ENCODE results near the gene TACR1. TPM values are rescaled to one million over a fixed set of nuclear protein-coding genes. Genes with fewer than 3 reads are reported as not detected.

The TACR1 gene
- total RNA-seq, 1 experiment from 2014 or later: 0.13 TPM

- Histone ChIP-seq H3K36me3 (no peaks in the 10 kb centered on the region), H3K27ac (no peak overlapping the region), H3K27me3 (replicated peaks) (no peaks in the 10 kb centered on the region), H3K4me1 (replicated peaks) (no peaks in the 10 kb centered on the region), H3K4me3 (no peak overlapping the region), H3K9me3 (replicated peaks) (no peaks in the 10 kb centered on the region)
- DNase-seq (ENCODE audit: low read depth in 1 of 2, low spot score in 2 of 2): no peak
Observed at GRCh38 chr2:75113231-75113869, 86.0 kb downstream of the TACR1 start.

- no peak overlapping the region for H3K4me3 ChIP-seq
Observed at GRCh38 chr2:75108937-75109482, 90.3 kb downstream of the TACR1 start.

GRCh38 chr2:75102011-75102410 is 97.3 kb downstream of the TACR1 start:
- DNase-seq (ENCODE audit: low read depth in 1 of 2, low spot score in 2 of 2): no peak
- Histone ChIP-seq H3K27me3 (replicated peaks) (no peaks in the 10 kb centered on the region; the same call in 1 of the 2 replicates), H3K36me3 (no peaks in the 10 kb centered on the region), H3K27ac (no peak overlapping the region), H3K4me1 (replicated peaks) (peaks cover 25% of the 10 kb centered on the region), H3K9me3 (replicated peaks) (no peaks in the 10 kb centered on the region), H3K4me3 (no peak overlapping the region)

More at GRCh38 chr2:75108937-75109482, 90.3 kb downstream of the TACR1 start:
- no peaks in the 10 kb centered on the region; the same call in 1 of the 2 replicates for H3K27me3 ChIP-seq (replicated peaks)
- H3K9me3 ChIP-seq (replicated peaks): no peaks in the 10 kb centered on the region
- no peaks in the 10 kb centered on the region for H3K4me1 ChIP-seq (replicated peaks)
- no peak overlapping the region for H3K27ac ChIP-seq
- no peak for DNase-seq (ENCODE audit: low read depth in 1 of 2, low spot score in 2 of 2)
- no peaks in the 10 kb centered on the region for H3K36me3 ChIP-seq

- Histone ChIP-seq H3K27me3 (replicated peaks) (no peaks in the 10 kb centered on the region), H3K36me3 (no peaks in the 10 kb centered on the region), H3K9me3 (replicated peaks) (no peaks in the 10 kb centered on the region), H3K27ac (peak overlapping the region; percentile 7; the same call in 1 of the 2 replicates), H3K4me1 (replicated peaks) (peaks cover 25% of the 10 kb centered on the region), H3K4me3 (no peak overlapping the region)
- DNase-seq (ENCODE audit: low read depth in 1 of 2, low spot score in 2 of 2): no peak
Observed at GRCh38 chr2:75100801-75101151, 98.5 kb downstream of the TACR1 start.

- peak overlapping the region; percentile 7; the same call in 1 of the 2 replicates for H3K27ac ChIP-seq
- H3K4me3 ChIP-seq: no peak overlapping the region
- DNase-seq (ENCODE audit: low read depth in 1 of 2, low spot score in 2 of 2): peak in 1 of 2 experiments; percentile 60
Observed at GRCh38 chr2:75100011-75100800, 99.1 kb downstream of the TACR1 start.

GRCh38 chr2:75099521-75099922 is 99.8 kb downstream of the TACR1 start:
- no peaks in the 10 kb centered on the region for H3K36me3 ChIP-seq
- H3K27ac ChIP-seq: peak overlapping the region; percentile 7; the same call in 1 of the 2 replicates
- DNase-seq (ENCODE audit: low read depth in 1 of 2, low spot score in 2 of 2): no peak

More at GRCh38 chr2:75100011-75100800, 99.1 kb downstream of the TACR1 start:
- Histone ChIP-seq H3K4me1 (replicated peaks) (peaks cover 25% of the 10 kb centered on the region), H3K9me3 (replicated peaks) (no peaks in the 10 kb centered on the region), H3K36me3 (no peaks in the 10 kb centered on the region), H3K27me3 (replicated peaks) (no peaks in the 10 kb centered on the region)

DNA sequence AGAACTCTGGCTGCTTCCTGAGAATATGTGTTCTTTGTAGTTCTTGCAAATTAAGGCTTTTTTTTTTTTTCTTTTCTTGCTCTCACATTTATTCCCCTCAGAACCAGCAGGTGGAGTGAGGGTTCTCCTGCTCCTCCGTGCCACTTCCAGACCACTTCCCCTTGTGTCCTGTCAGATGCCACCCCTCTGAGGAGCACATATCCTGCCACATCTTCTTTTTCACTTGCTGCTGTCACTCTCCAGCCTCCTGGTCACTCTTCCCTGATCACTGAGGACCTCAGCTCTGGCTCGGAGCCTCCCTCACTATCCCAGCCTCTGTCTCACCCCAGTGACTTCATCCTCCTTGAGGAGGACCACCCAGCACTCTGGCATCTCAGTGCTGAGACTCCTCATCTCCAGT is 100.5 kb downstream of the TACR1 start:
- Histone ChIP-seq H3K27ac (no peak overlapping the region), H3K27me3 (replicated peaks) (no peaks in the 10 kb centered on the region), H3K9me3 (replicated peaks) (no peaks in the 10 kb centered on the region), H3K36me3 (no peaks in the 10 kb centered on the region), H3K4me3 (no peak overlapping the region), H3K4me1 (replicated peaks) (peaks cover 25% of the 10 kb centered on the region)
- peak; percentile 56 to 68 for DNase-seq (ENCODE audit: low read depth in 1 of 2, low spot score in 2 of 2)

More at GRCh38 chr2:75099521-75099922, 99.8 kb downstream of the TACR1 start:
- Histone ChIP-seq H3K9me3 (replicated peaks) (no peaks in the 10 kb centered on the region), H3K4me1 (replicated peaks) (peaks cover 25% of the 10 kb centered on the region), H3K27me3 (replicated peaks) (no peaks in the 10 kb centered on the region), H3K4me3 (no peak overlapping the region)

- Histone ChIP-seq H3K4me1 (replicated peaks) (peaks cover 25% of the 10 kb centered on the region), H3K27me3 (replicated peaks) (no peaks in the 10 kb centered on the region), H3K36me3 (no peaks in the 10 kb centered on the region), H3K9me3 (replicated peaks) (no peaks in the 10 kb centered on the region), H3K4me3 (no peak overlapping the region), H3K27ac (no peak overlapping the region)
- no peak for DNase-seq (ENCODE audit: low read depth in 1 of 2, low spot score in 2 of 2)
Observed at GRCh38 chr2:75097831-75098230, 101.5 kb downstream of the TACR1 start.

- Histone ChIP-seq H3K27me3 (replicated peaks) (no peaks in the 10 kb centered on the region), H3K36me3 (no peaks in the 10 kb centered on the region), H3K9me3 (replicated peaks) (no peaks in the 10 kb centered on the region), H3K27ac (no peak overlapping the region), H3K4me1 (replicated peaks) (peaks cover 10% of the 10 kb centered on the region), H3K4me3 (no peak overlapping the region)
- DNase-seq (ENCODE audit: low read depth in 1 of 2, low spot score in 2 of 2): no peak
Observed at GRCh38 chr2:75094405-75094804, 104.9 kb downstream of the TACR1 start.

- no peak overlapping the region for H3K27ac ChIP-seq
- no peak overlapping the region for H3K4me3 ChIP-seq
- H3K4me1 ChIP-seq (replicated peaks): no peaks in the 10 kb centered on the region
- no peaks in the 10 kb centered on the region for H3K9me3 ChIP-seq (replicated peaks)
- H3K27me3 ChIP-seq (replicated peaks): no peaks in the 10 kb centered on the region
- DNase-seq (ENCODE audit: low read depth in 1 of 2, low spot score in 2 of 2): no peak
- no peaks in the 10 kb centered on the region for H3K36me3 ChIP-seq
Observed at GRCh38 chr2:75090770-75091515, 108.4 kb downstream of the TACR1 start.

GRCh38 chr2:75089471-75089870 is 109.8 kb downstream of the TACR1 start:
- Histone ChIP-seq H3K4me1 (replicated peaks) (no peaks in the 10 kb centered on the region), H3K36me3 (no peaks in the 10 kb centered on the region), H3K9me3 (replicated peaks) (no peaks in the 10 kb centered on the region), H3K27me3 (replicated peaks) (no peaks in the 10 kb centered on the region), H3K4me3 (no peak overlapping the region), H3K27ac (no peak overlapping the region)
- DNase-seq (ENCODE audit: low read depth in 1 of 2, low spot score in 2 of 2): no peak

DNA sequence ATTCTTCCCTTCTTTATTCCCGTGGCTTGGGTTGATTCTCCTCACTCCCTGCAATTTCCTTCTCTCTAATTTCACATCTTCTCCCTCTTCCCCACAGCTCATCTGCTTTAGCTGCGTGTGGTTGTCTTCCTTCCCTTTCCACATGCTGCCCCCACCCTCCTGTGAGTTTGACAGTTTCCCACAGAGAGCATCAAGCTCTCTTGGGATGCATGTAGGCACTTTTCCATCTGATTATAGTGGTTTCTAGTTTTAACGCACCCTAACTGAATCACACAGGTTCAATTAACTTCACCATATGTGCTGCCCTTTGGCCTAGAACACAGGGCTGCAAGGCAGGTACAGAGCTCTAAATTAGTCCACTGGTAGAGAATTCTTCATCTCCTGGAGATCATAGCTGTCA is 110.5 kb downstream of the TACR1 start:
- Histone ChIP-seq H3K27ac (no peak overlapping the region), H3K27me3 (replicated peaks) (no peaks in the 10 kb centered on the region), H3K36me3 (no peaks in the 10 kb centered on the region), H3K4me1 (replicated peaks) (no peaks in the 10 kb centered on the region), H3K4me3 (no peak overlapping the region), H3K9me3 (replicated peaks) (no peaks in the 10 kb centered on the region)
- DNase-seq (ENCODE audit: low read depth in 1 of 2, low spot score in 2 of 2): no peak

GRCh38 chr2:75087736-75088135 is 111.6 kb downstream of the TACR1 start:
- Histone ChIP-seq H3K27me3 (replicated peaks) (no peaks in the 10 kb centered on the region), H3K27ac (no peak overlapping the region), H3K9me3 (replicated peaks) (no peaks in the 10 kb centered on the region), H3K4me1 (replicated peaks) (no peaks in the 10 kb centered on the region), H3K36me3 (no peaks in the 10 kb centered on the region), H3K4me3 (no peak overlapping the region)
- no peak for DNase-seq (ENCODE audit: low read depth in 1 of 2, low spot score in 2 of 2)

Data from SJSA1 (cell line).